CD4-positive, alpha-beta memory T cell (primary cell): ENCODE results near the gene THEMIS. TPM values are rescaled to one million over a fixed set of nuclear protein-coding genes. Genes with fewer than 3 reads are reported as not detected.

Source experiments
- CTCF ChIA-PET: fragments of 350-600 bp; sonication (Branson Sonifier 250); formaldehyde crosslinking; loops from one replicate; lab custom pipeline; 2021; ENCODE audit warnings: inconsistent platforms; ENCODE audit not compliant: partially characterized antibody; lab: Charles Lee
- POLR2A ChIA-PET: fragments of 350-600 bp; sonication (Branson Sonifier 250); formaldehyde crosslinking; loops from one replicate; lab custom pipeline; 2021; ENCODE audit not compliant: partially characterized antibody; lab: Charles Lee
- DNase-seq, 5 donors: peaks; one replicate each; pipeline versions ENCODE4 v3.0.0 to v3.0.0-alpha.2; 2020 to 2022; ENCODE audit warnings: mixed read lengths in 1 of 5
- H3K27ac ChIP-seq: one replicate; pipeline ENCODE4 v1.7.0; 2013; ENCODE audit warnings: low read depth, low read length
- H3K27me3 ChIP-seq: 2 replicates; pipeline ENCODE4 v1.7.0; 2013; ENCODE audit warnings: mild to moderate bottlenecking, low read length, moderate library complexity; ENCODE audit not compliant: insufficient read depth
- H3K36me3 ChIP-seq: 2 replicates; pipeline ENCODE4 v1.7.0; 2013; ENCODE audit warnings: mild to moderate bottlenecking, low read length, moderate library complexity; ENCODE audit not compliant: insufficient read depth
- H3K4me1 ChIP-seq: 2 replicates; pipeline ENCODE4 v1.7.0; 2013; ENCODE audit warnings: mild to moderate bottlenecking, low read length, moderate library complexity; ENCODE audit not compliant: insufficient read depth
- H3K4me3 ChIP-seq, 2 donors: one replicate each; pipeline ENCODE4 v1.7.0; 2013; ENCODE audit warnings: low read length in 2 of 2, mild to moderate bottlenecking in 1 of 2
- H3K9me3 ChIP-seq, 2 donors: one replicate each; pipeline ENCODE4 v1.7.0; 2013; ENCODE audit warnings: low read length in 2 of 2, control low read depth in 1 of 2; ENCODE audit not compliant: control insufficient read depth in 1 of 2
- H3K27ac Mint-ChIP-seq, 7 donors: one replicate each; pipeline ENCODE4 v1.8.0; 2020 to 2021; ENCODE audit warnings: mixed read lengths in 7 of 7, mild to moderate bottlenecking in 6 of 7, inconsistent platforms in 3 of 7, moderate library complexity in 3 of 7
- H3K27me3 Mint-ChIP-seq, 2 donors: one replicate each; pipeline ENCODE4 v1.8.0; 2020 to 2021; ENCODE audit warnings: mixed read lengths in 2 of 2
- H3K36me3 Mint-ChIP-seq, 2 donors: one replicate each; pipeline ENCODE4 v1.8.0; 2020 to 2021; ENCODE audit warnings: mixed read lengths in 2 of 2, inconsistent platforms in 1 of 2, mild to moderate bottlenecking in 1 of 2
- H3K4me1 Mint-ChIP-seq, 4 donors: one replicate each; pipeline ENCODE4 v1.8.0; 2020 to 2021; ENCODE audit warnings: mixed read lengths in 4 of 4, mild to moderate bottlenecking in 1 of 4
- H3K4me3 Mint-ChIP-seq, 8 donors: one replicate each; pipeline ENCODE4 v1.8.0; 2020 to 2021; ENCODE audit warnings: mixed read lengths in 8 of 8, mild to moderate bottlenecking in 7 of 8, moderate library complexity in 6 of 8, inconsistent platforms in 3 of 8
- H3K9me3 Mint-ChIP-seq, 8 donors: one replicate each; pipeline ENCODE4 v1.8.0; 2020 to 2021; ENCODE audit warnings: mixed read lengths in 8 of 8, mild to moderate bottlenecking in 5 of 8, inconsistent platforms in 3 of 8, moderate library complexity in 1 of 8
- intact Hi-C: fragments of 100-400 bp; cut with micrococcal nuclease; formaldehyde crosslinking; loops from one replicate; pipeline ENCODE4 v1.15.1; 2023
- polyA plus RNA-seq, 2 donors: library from polyadenylated mRNA; unstranded; fragments of 300-500 nt; fragmentation: Illumina TruSeq; gene quantifications; one replicate each; pipeline ENCODE4 v1.2.3, GENCODE V29; 2021
- total RNA-seq, 2 experiments: library from RNA; stranded (reverse); gene quantifications; one replicate each; pipeline ENCODE4 v1.2.3, GENCODE V29; 2021

THEMIS gene
- total and polyA plus RNA-seq, 4 experiments from 2014 or later, result 58.1 to 112 (median 70.9) TPM

GRCh38 chr6:127727260-127727953 is 173.5 kb downstream of the THEMIS start:
- Histone ChIP-seq H3K4me3 (no peak overlapping the region), H3K9me3 (no peaks in the 10 kb centered on the region), H3K4me1 (peaks cover 11% of the 10 kb centered on the region), H3K27me3 (no peaks in the 10 kb centered on the region), H3K27ac (no peak overlapping the region), H3K36me3 (peaks cover 5% of the 10 kb centered on the region)
- no peak for DNase-seq
- H3K9me3 Mint-ChIP-seq, result no peaks in the 10 kb centered on the region
- POLR2A ChIA-PET, result no interaction called here
- peaks cover 54 to 60% (median 55%) of the 10 kb centered on the region in 4 donors for H3K4me1 Mint-ChIP-seq
- no peak overlapping the region for H3K4me3 Mint-ChIP-seq
- intact Hi-C loops, result no loop called here
- CTCF ChIA-PET, result interaction anchor here (1.3 to 2.7 kb wide), 4 partner anchors 9 to 601 kb away, joined by 3 to 13 read pairs (median 6); no protein-coding TSS in a partner anchor
- H3K36me3 Mint-ChIP-seq, result peaks cover 30 to 40% of the 10 kb centered on the region in 2 donors
- H3K27me3 Mint-ChIP-seq, result no peaks in the 10 kb centered on the region
- no peak overlapping the region for H3K27ac Mint-ChIP-seq

GRCh38 chr6:127725821-127726220 is 175.0 kb downstream of the THEMIS start:
- peaks cover 41 to 42% of the 10 kb centered on the region in 2 donors for H3K36me3 Mint-ChIP-seq
- no peak overlapping the region for H3K4me3 Mint-ChIP-seq
- Histone ChIP-seq H3K4me1 (peaks cover 4% of the 10 kb centered on the region), H3K27ac (no peak overlapping the region), H3K27me3 (no peaks in the 10 kb centered on the region), H3K9me3 (no peaks in the 10 kb centered on the region), H3K36me3 (peaks cover 5% of the 10 kb centered on the region), H3K4me3 (no peak overlapping the region)
- ChIA-PET POLR2A (no interaction called here), CTCF (no interaction called here)
- H3K9me3 Mint-ChIP-seq, result no peaks in the 10 kb centered on the region
- peak overlapping the region in 2 of 7 donors; percentile 25 to 72 for H3K27ac Mint-ChIP-seq
- no peak for DNase-seq
- peaks cover 50 to 53% (median 52%) of the 10 kb centered on the region in 4 donors for H3K4me1 Mint-ChIP-seq
- no peaks in the 10 kb centered on the region for H3K27me3 Mint-ChIP-seq
- intact Hi-C loops, result no loop called here

GRCh38 chr6:127718694-127719093 is 182.2 kb downstream of the THEMIS start:
- CTCF ChIA-PET, result interaction anchor here (0.7 to 2.0 kb wide), 3 partner anchors 9 to 136 kb away, joined by 4 to 5 read pairs (median 5); no protein-coding TSS in a partner anchor
- POLR2A ChIA-PET, result no interaction called here
- Histone ChIP-seq H3K36me3 (peaks cover 15% of the 10 kb centered on the region), H3K27me3 (no peaks in the 10 kb centered on the region), H3K4me3 (no peak overlapping the region), H3K27ac (no peak overlapping the region), H3K4me1 (no peaks in the 10 kb centered on the region), H3K9me3 (no peaks in the 10 kb centered on the region)
- Mint-ChIP-seq H3K27ac (no peak overlapping the region), H3K4me3 (no peak overlapping the region), H3K27me3 (no peaks in the 10 kb centered on the region), H3K9me3 (no peaks in the 10 kb centered on the region), H3K36me3 (peaks cover 61 to 68% of the 10 kb centered on the region in 2 donors), H3K4me1 (peaks cover 17 to 36% (median 28%) of the 10 kb centered on the region in 4 donors)
- no peak for DNase-seq
- intact Hi-C loops, result no loop called here

DNA sequence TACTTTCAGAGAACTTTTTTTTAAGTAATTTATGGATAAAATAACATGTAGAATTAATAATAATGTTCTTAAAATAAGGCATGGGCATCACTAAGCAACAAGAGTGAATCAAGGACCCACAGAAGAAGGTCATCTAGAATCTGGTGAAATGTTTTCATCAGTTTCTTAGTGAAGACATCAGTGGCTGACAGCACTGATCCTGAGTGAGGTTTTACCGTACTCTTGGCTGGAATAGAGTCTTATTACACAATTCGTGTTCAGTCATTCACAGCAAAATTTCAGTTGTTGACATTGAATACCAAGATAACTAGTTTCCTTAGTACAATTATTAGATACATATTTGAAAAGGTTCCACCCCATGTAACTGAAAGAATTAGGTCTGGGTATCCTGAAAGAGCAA is 183.5 kb downstream of the THEMIS start:
- DNase-seq, result no peak
- Mint-ChIP-seq H3K27me3 (no peaks in the 10 kb centered on the region), H3K36me3 (peaks cover 59 to 69% of the 10 kb centered on the region in 2 donors), H3K27ac (no peak overlapping the region), H3K4me1 (peaks cover 9 to 27% (median 21%) of the 10 kb centered on the region in 4 donors), H3K4me3 (no peak overlapping the region), H3K9me3 (no peaks in the 10 kb centered on the region)
- intact Hi-C loops, result no loop called here
- H3K9me3 ChIP-seq, result no peaks in the 10 kb centered on the region
- peaks cover 26% of the 10 kb centered on the region for H3K36me3 ChIP-seq
- POLR2A ChIA-PET, result no interaction called here
- no peaks in the 10 kb centered on the region for H3K4me1 ChIP-seq
- H3K27ac ChIP-seq, result no peak overlapping the region
- H3K27me3 ChIP-seq, result no peaks in the 10 kb centered on the region
- CTCF ChIA-PET, result interaction anchor here (0.5 kb wide), 1 partner anchor 626 kb away, joined by 3 read pairs; no protein-coding TSS in a partner anchor
- H3K4me3 ChIP-seq, result no peak overlapping the region

GRCh38 chr6:127716465-127716864 is 184.4 kb downstream of the THEMIS start:
- Mint-ChIP-seq H3K9me3 (no peaks in the 10 kb centered on the region), H3K36me3 (peaks cover 64 to 68% of the 10 kb centered on the region in 2 donors), H3K4me1 (peaks cover 7 to 27% (median 17%) of the 10 kb centered on the region in 4 donors), H3K27ac (no peak overlapping the region), H3K27me3 (no peaks in the 10 kb centered on the region), H3K4me3 (no peak overlapping the region)
- H3K36me3 ChIP-seq, result peaks cover 32% of the 10 kb centered on the region
- no peak overlapping the region for H3K4me3 ChIP-seq
- ChIA-PET CTCF (no interaction called here), POLR2A (no interaction called here)
- no peaks in the 10 kb centered on the region for H3K9me3 ChIP-seq
- no peaks in the 10 kb centered on the region for H3K4me1 ChIP-seq
- no peaks in the 10 kb centered on the region for H3K27me3 ChIP-seq
- intact Hi-C loops, result no loop called here
- H3K27ac ChIP-seq, result no peak overlapping the region
- DNase-seq, result no peak

- Mint-ChIP-seq H3K4me3 (no peak overlapping the region), H3K4me1 (peaks cover 0 to 11% (median 5%) of the 10 kb centered on the region in 4 donors), H3K9me3 (peaks cover 0 to 5% (median 0%) of the 10 kb centered on the region in 8 donors), H3K36me3 (peaks cover 59 to 70% of the 10 kb centered on the region in 2 donors), H3K27me3 (no peaks in the 10 kb centered on the region), H3K27ac (peak overlapping the region in 1 of 7 donors; percentile 88)
- DNase-seq, result no peak
- POLR2A ChIA-PET, result no interaction called here
- CTCF ChIA-PET, result interaction anchor here (1.5 kb wide), 1 partner anchor 10 kb away, joined by 3 read pairs; no protein-coding TSS in a partner anchor
- Histone ChIP-seq H3K27me3 (no peaks in the 10 kb centered on the region), H3K9me3 (no peaks in the 10 kb centered on the region), H3K4me3 (no peak overlapping the region), H3K36me3 (peaks cover 38% of the 10 kb centered on the region), H3K4me1 (no peaks in the 10 kb centered on the region), H3K27ac (no peak overlapping the region)
- intact Hi-C loops, result no loop called here
Observed at GRCh38 chr6:127710668-127711067, 190.2 kb downstream of the THEMIS start.

- Histone ChIP-seq H3K9me3 (no peaks in the 10 kb centered on the region), H3K27ac (no peak overlapping the region), H3K4me3 (no peak overlapping the region), H3K4me1 (no peaks in the 10 kb centered on the region), H3K27me3 (no peaks in the 10 kb centered on the region), H3K36me3 (peaks cover 26% of the 10 kb centered on the region)
- no peak overlapping the region for H3K27ac Mint-ChIP-seq
- ChIA-PET CTCF (no interaction called here), POLR2A (no interaction called here)
- H3K36me3 Mint-ChIP-seq, result peaks cover 65 to 71% of the 10 kb centered on the region in 2 donors
- DNase-seq, result no peak
- no peak overlapping the region for H3K4me3 Mint-ChIP-seq
- no peaks in the 10 kb centered on the region for H3K4me1 Mint-ChIP-seq
- intact Hi-C loops, result no loop called here
- peaks cover 3 to 11% (median 5%) of the 10 kb centered on the region in 8 donors for H3K9me3 Mint-ChIP-seq
- H3K27me3 Mint-ChIP-seq, result no peaks in the 10 kb centered on the region
Observed at GRCh38 chr6:127706216-127706615, 194.6 kb downstream of the THEMIS start.
